ENCODE data around the gene DGKZ.

The DGKZ gene

DNA sequence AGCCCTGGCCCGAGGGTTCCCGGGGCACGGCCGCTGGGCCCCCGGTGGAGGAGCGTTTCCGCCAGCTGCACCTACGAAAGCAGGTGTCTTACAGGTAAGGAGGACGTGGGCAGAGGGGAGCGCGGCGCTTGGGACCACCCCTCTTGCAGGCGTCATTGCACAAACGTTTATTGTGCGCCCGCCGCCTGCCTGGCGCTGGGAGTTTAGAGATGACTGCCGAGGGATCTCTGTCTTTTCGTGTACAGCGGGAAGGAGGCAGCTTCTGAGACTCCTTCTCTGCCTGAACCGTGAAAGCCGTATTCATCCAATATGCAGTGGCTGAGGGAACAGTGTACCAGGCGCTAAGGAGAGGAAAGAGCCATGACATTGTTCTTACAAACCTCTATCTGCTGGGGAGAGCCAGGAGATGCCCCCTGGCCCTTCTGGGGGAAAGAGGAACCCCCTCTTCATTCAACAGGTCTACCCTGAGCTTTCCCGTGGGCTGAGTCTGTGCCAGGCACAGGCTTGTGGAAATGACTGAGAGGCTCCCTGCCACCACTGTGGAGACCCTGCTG is 13.8 kb upstream of the DGKZ start:
- DNase-seq (ENCODE audit: extremely low read depth, low read depth), result no peak
- no peak overlapping the region for H3K4me3 ChIP-seq (replicated peaks; ENCODE audit: low read depth, low read length)
- TF ChIP-seq, protein P1, sequence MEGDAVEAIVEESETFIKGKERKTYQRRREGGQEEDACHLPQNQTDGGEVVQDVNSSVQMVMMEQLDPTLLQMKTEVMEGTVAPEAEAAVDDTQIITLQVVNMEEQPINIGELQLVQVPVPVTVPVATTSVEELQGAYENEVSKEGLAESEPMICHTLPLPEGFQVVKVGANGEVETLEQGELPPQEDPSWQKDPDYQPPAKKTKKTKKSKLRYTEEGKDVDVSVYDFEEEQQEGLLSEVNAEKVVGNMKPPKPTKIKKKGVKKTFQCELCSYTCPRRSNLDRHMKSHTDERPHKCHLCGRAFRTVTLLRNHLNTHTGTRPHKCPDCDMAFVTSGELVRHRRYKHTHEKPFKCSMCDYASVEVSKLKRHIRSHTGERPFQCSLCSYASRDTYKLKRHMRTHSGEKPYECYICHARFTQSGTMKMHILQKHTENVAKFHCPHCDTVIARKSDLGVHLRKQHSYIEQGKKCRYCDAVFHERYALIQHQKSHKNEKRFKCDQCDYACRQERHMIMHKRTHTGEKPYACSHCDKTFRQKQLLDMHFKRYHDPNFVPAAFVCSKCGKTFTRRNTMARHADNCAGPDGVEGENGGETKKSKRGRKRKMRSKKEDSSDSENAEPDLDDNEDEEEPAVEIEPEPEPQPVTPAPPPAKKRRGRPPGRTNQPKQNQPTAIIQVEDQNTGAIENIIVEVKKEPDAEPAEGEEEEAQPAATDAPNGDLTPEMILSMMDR (IDR thresholded peaks at IDR 0.05; ENCODE audit: low read depth, low read length, missing control alignments), result no peak

DNA sequence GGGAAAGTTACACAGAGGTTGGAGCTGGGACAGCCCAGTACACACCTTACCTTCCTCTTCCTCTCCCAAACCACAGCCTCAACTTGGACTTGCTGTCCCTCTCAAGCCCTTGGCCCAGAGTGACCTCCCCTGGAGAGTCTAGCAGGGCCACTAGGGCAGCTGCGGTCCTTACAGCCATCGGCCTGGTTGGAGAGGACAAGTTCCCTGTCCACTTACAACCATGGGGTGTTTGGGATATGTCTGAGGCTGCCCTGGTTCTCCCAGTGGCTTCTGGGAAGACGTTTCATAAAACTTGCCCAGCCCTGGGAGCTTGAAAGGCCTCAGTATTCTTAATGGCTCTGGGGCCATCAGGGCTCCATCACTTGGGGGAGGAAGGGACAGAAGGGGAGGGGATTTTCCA is 13.1 kb upstream of the DGKZ start:
- DNase-seq (ENCODE audit: extremely low read depth, low read depth), result no peak
- no peak overlapping the region for H3K4me3 ChIP-seq (replicated peaks; ENCODE audit: low read depth, low read length)
- TF ChIP-seq, protein P1 (IDR thresholded peaks at IDR 0.05; ENCODE audit: low read depth, low read length, missing control alignments), result no peak

DNA sequence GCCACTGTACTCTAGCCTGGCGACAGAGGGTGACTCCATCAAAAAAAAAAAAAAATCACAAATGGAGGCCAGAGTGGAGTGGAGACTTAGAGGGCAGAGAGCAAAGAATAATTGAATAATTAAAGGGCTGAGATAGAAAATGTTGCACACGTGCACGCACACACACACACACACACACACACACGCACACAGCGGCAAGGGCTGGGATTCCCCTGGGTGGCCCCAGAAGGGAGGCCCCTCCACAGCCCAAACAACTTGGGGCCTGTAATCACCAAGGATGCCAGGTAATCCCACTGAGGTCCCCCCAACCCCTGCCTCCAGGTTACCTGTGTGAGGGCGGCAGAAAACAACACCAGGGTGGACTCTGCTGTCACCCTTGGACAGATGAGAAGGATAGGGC is 12.0 kb upstream of the DGKZ start:
- H3K4me3 ChIP-seq (replicated peaks; ENCODE audit: low read depth, low read length), result no peak overlapping the region
- no peak for DNase-seq (ENCODE audit: extremely low read depth, low read depth)
- TF ChIP-seq, protein P1 (IDR thresholded peaks at IDR 0.05; ENCODE audit: low read depth, low read length, missing control alignments), result no peak

- H3K4me3 ChIP-seq (replicated peaks; ENCODE audit: low read depth, low read length), result no peak overlapping the region
- no peak for DNase-seq (ENCODE audit: extremely low read depth, low read depth)
- TF ChIP-seq, protein P1 (IDR thresholded peaks at IDR 0.05; ENCODE audit: low read depth, low read length, missing control alignments), result no peak
Measured at GRCh38 chr11:46335890-46336562, 11.2 kb upstream of the DGKZ start.

DNA sequence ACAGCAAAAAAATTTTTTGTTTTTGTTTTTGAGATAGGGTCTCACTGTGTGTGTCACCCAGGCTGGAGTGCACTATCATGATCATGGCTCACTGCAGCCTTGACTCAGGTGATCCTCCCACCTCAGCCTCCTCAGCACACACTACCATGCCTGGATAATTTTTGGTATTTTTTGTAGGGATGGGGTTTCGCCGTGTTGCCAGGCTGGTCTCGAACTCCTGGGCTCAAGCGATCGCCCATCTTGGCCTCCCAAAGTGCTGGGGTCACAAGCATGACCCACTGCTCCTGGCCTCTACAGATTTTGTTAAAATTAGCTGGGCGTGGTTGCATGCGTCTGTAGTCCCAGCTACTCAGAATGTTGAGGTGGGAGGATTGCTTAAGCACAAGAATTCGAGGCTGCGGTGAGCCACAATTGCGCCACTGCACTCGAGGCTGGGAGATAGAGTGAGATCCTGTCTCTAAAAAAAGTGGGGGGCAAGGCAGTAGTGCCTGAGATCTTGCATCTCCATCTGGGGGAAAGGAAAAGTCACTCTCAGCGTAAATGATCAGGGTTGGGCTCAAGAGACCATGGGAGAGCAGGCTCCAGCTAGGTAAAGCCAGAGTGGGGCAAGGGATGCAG is 10.6 kb upstream of the DGKZ start:
- no peak overlapping the region for H3K4me3 ChIP-seq (replicated peaks; ENCODE audit: low read depth, low read length)
- no peak for DNase-seq (ENCODE audit: extremely low read depth, low read depth)
- TF ChIP-seq, protein P1 (IDR thresholded peaks at IDR 0.05; ENCODE audit: low read depth, low read length, missing control alignments), result no peak

- no peak overlapping the region for H3K4me3 ChIP-seq (replicated peaks; ENCODE audit: low read depth, low read length)
- DNase-seq (ENCODE audit: extremely low read depth, low read depth), result no peak
- TF ChIP-seq, protein P1 (IDR thresholded peaks at IDR 0.05; ENCODE audit: low read depth, low read length, missing control alignments), result no peak
Measured at GRCh38 chr11:46337626-46338345, 9.5 kb upstream of the DGKZ start.
